Activated CD8-positive, alpha-beta memory T cell treated with anti-CD3 and anti-CD28 coated beads, Interleukin-2, amount 10 ng/mL, durations not matched to agents 7 days and 5 days (primary cell): ENCODE measurements around the gene PDE4D. TPM values are rescaled to one million over a fixed set of nuclear protein-coding genes. Genes with fewer than 3 reads are reported as not detected.
"Not testable (repeated sequence)": the region's sequence is repeated elsewhere in the genome, so short reads cannot be mapped to it uniquely, and the experiment has no call there.

Experiments used
- ATAC-seq: fragments of 150-1000 bp; cut with Tn5 transposase; one replicate; pipeline ENCODE4 v1.10.0; 2021; ENCODE audit warnings: moderate library complexity
- CTCF ChIA-PET: fragments of 350-600 bp; sonication (Branson Sonifier 250); formaldehyde crosslinking; loops from one replicate; lab custom pipeline; 2021; ENCODE audit warnings: antibody characterized with exemption; lab: Charles Lee
- DNase-seq: peaks from one replicate; pipeline ENCODE4 v3.0.0-alpha.2; 2020
- H3K27ac Mint-ChIP-seq: one replicate; pipeline ENCODE4 v1.8.0; 2021; ENCODE audit warnings: mild to moderate bottlenecking, mixed read lengths
- H3K27me3 Mint-ChIP-seq: one replicate; pipeline ENCODE4 v1.8.0; 2021; ENCODE audit warnings: mixed read lengths
- H3K36me3 Mint-ChIP-seq: one replicate; pipeline ENCODE4 v1.8.0; 2021; ENCODE audit warnings: mild to moderate bottlenecking, mixed read lengths
- H3K4me1 Mint-ChIP-seq: one replicate; pipeline ENCODE4 v1.8.0; 2021; ENCODE audit warnings: mixed read lengths
- H3K4me3 Mint-ChIP-seq: one replicate; pipeline ENCODE4 v1.8.0; 2021; ENCODE audit warnings: mild to moderate bottlenecking, moderate library complexity, mixed read lengths
- H3K9me3 Mint-ChIP-seq: one replicate; pipeline ENCODE4 v1.8.0; 2022; ENCODE audit warnings: low read depth, mixed read lengths
- total RNA-seq, 2 experiments: library from RNA; stranded (reverse); gene quantifications; one replicate each; pipeline ENCODE4 v1.2.3, GENCODE V29; 2021

The PDE4D gene
- total RNA-seq, 2 experiments from 2014 or later = 59.3 to 66.2 TPM

DNA sequence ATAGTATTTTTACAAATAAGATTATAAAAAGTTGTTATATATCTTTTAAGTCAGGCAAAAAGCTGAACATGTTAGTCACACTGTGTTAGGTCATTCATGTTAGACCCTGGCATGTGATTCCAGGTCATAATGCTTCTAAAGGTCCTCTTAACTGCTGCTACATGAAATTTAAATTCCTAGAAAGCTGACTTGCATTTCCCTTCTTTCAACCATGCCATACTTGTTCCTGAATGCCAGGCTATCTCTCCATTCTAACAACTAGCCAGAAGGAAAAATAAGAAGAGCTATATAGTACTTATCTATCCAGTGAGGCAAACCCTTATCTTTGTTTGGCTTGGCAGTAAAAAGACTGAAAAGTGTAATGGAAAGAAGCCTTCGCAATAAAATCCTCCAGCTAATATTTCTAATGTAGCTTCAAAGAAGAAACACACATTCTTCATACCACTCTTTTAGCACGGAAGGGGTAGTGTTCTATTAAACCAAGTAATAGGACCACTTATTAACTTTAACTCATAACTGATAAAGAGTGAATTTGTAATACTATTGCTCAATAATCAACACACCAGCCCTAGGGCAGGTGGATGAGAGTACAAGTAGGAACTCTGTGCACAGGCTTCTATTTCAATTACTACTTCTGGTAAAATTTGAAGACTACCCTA, 310.2 kb downstream of the PDE4D start:
- CTCF ChIA-PET = no interaction called here
- Mint-ChIP-seq H3K36me3 (no peaks in the 10 kb centered on the region), H3K4me1 (no peaks in the 10 kb centered on the region), H3K27me3 (peaks cover 19% of the 10 kb centered on the region), H3K4me3 (no peak overlapping the region), H3K9me3 (no peaks in the 10 kb centered on the region), H3K27ac (no peak overlapping the region)
- ATAC-seq (no peak), DNase-seq (no peak)

DNA sequence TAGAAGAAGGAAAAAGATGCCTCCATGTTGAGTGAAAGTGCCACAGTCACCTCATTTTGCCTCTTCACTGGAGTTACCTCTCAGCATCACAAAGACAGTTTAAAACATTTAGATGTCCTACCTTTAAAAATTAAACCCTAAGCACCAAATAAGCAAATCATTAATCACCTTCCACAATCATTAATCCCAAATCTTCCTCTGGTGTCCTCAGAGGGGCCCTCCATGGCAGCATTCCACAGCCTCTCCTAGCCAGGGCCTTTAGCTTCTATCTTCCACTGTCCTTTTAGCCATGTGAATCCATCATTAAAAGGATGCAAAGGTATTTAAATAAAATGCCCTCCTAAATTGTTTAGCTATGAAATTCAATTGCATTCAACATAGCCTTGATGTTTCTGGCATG, 310.8 kb downstream of the PDE4D start:
- no peak overlapping the region for H3K27ac Mint-ChIP-seq
- no peaks in the 10 kb centered on the region for H3K4me1 Mint-ChIP-seq

DNA sequence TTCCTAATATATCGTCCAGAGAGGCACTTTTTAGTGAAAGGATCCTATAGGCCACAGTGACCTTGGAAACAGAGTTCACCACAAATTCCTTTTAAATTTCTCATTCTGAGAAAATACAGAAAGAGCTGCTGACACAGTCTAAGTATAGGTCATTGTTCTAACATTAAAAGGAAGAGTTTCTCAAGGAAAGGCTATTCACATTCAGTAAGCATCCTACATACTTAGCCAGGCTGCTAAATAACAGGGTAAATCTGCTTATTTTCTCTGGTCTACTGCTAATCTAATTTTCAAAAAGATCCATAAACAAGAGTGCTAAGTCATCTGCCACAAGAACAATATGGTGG, 313.7 kb downstream of the PDE4D start:
- CTCF ChIA-PET = no interaction called here
- Mint-ChIP-seq H3K4me1 (no peaks in the 10 kb centered on the region), H3K9me3 (no peaks in the 10 kb centered on the region), H3K36me3 (no peaks in the 10 kb centered on the region), H3K27ac (no peak overlapping the region), H3K27me3 (peaks cover 8% of the 10 kb centered on the region), H3K4me3 (no peak overlapping the region)
- DNase-seq (no peak), ATAC-seq (no peak)

More for the DNA sequence above, 310.8 kb downstream of the PDE4D start:
- no peak for DNase-seq
- H3K27me3 Mint-ChIP-seq = peaks cover 19% of the 10 kb centered on the region
- H3K9me3 Mint-ChIP-seq = no peaks in the 10 kb centered on the region
- no peak for ATAC-seq
- CTCF ChIA-PET = no interaction called here
- H3K4me3 Mint-ChIP-seq = no peak overlapping the region
- H3K36me3 Mint-ChIP-seq = no peaks in the 10 kb centered on the region

DNA sequence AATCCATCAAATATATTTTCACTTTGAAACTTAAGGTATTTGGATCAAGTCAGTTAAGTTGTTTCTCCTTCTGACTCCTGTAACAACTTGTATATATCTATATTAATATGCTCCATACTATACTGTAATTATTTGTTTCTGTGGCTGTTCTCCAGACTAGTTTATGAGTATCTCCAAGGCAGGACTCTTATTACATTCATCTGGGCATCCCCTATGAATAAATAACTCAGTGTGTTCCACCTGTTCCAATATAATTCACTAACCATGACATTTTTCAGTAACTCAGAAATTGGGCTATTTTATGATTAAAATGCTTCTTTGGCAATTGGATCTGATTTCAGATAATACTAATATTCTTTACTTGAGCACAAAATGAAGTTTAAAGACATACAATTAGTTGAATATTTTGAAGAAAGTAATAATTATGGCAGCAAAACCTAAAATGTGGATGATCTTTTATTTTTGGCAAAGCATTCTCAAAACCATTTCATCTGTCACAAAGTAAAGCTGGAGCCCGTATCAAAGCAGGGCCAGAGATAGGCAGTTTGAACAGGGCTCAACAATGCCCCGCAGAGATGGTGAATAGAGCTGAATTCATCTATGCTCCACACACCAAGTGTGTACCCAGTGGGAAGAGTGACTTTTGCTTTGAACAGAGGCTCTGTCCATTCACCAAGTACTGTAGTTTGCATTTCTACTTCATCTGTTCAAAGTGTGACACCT, 314.3 kb downstream of the PDE4D start:
- H3K9me3 Mint-ChIP-seq = no peaks in the 10 kb centered on the region
- H3K4me1 Mint-ChIP-seq = no peaks in the 10 kb centered on the region
- CTCF ChIA-PET = no interaction called here
- DNase-seq (no peak), ATAC-seq (no peak)
- H3K36me3 Mint-ChIP-seq = no peaks in the 10 kb centered on the region
- H3K27me3 Mint-ChIP-seq = peaks cover 8% of the 10 kb centered on the region
- H3K27ac Mint-ChIP-seq = no peak overlapping the region
- H3K4me3 Mint-ChIP-seq = no peak overlapping the region

DNA sequence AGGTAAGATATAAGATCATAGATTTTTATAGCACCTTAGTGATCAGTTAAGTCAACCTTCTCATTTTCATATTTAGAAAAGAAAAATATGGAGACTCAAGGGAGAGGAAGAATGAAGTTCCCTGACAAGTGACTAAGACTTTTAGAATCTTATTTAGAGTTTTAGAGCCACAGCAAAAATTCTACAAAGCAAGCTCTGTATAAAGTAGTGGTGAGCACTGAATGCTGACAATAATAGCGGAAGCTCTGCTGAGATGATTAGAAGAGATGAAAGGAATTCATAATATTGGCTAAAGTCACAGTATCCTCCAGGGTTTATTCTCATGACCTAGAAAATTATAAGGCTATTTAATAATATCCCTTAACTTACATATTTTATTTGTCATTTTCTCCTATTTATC, 316.0 kb downstream of the PDE4D start:
- H3K27ac Mint-ChIP-seq = no peak overlapping the region
- H3K27me3 Mint-ChIP-seq = peaks cover 8% of the 10 kb centered on the region
- CTCF ChIA-PET = no interaction called here
- DNase-seq (no peak), ATAC-seq (no peak)
- no peak overlapping the region for H3K4me3 Mint-ChIP-seq
- H3K4me1 Mint-ChIP-seq = no peaks in the 10 kb centered on the region
- H3K36me3 Mint-ChIP-seq = no peaks in the 10 kb centered on the region
- H3K9me3 Mint-ChIP-seq = no peaks in the 10 kb centered on the region

DNA sequence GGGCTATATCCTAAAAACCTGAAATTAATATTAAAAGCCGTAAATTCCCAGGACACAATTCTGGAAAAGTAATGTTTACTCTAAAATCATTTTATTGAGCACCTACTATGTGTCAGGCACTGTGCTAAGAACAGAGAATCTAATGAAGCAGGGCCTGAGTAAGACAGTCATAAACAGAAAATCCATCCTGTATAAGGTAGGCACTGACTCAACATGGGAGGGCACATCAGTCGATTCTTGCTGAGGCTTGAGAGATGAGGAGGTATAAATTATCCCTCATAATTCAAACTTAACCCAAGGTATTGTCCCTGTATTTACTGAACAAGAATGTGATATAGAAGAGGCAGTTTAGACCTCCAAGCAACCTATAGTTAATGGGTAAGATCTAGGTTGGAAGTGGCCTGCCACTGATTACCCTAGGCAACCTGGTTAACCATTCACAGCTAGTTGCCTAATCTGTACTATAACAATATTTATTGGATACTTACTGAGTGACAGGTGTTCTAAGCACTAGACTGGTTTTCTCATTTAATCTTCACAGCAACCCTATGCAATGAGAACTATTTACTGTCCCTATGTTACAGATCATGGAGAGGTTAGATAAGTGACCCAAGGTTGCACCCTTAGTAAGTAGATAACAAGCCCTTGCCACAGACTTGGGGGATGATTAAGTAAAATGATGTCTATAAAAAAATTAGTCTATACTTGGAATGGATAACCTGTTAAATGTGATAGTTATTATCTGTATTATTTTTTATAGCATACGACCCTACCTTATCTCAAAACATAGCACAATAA, 317.7 kb downstream of the PDE4D start:
- DNase-seq (no peak), ATAC-seq (no peak)
- CTCF ChIA-PET = no interaction called here
- Mint-ChIP-seq H3K4me1 (no peaks in the 10 kb centered on the region), H3K9me3 (no peaks in the 10 kb centered on the region), H3K36me3 (no peaks in the 10 kb centered on the region), H3K27me3 (peaks cover 8% of the 10 kb centered on the region), H3K27ac (no peak overlapping the region), H3K4me3 (no peak overlapping the region)

DNA sequence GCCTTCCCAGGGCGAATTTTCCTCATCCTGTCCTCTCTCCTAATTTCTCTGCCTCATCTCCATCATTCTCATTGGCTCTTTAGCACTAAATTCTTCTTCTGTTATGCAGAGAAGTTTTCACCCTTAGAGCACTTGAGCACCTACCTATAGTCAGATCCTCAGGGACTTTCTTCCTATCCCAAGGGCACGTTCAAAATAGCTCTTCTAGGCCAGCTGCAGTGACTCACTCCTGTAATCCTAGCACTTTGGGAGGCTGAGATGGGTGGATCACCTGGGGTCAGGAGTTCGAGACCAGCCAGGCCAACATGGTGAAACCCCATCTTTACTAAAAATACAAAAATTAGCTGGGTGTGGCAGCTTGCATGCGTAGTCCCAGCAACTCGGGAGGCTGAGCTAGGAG, 320.0 kb downstream of the PDE4D start:
- H3K4me3 Mint-ChIP-seq, DNase-seq, CTCF ChIA-PET, H3K9me3 Mint-ChIP-seq, H3K4me1 Mint-ChIP-seq, H3K27me3 Mint-ChIP-seq, H3K27ac Mint-ChIP-seq, ATAC-seq, H3K36me3 Mint-ChIP-seq: not testable (repeated sequence)

DNA sequence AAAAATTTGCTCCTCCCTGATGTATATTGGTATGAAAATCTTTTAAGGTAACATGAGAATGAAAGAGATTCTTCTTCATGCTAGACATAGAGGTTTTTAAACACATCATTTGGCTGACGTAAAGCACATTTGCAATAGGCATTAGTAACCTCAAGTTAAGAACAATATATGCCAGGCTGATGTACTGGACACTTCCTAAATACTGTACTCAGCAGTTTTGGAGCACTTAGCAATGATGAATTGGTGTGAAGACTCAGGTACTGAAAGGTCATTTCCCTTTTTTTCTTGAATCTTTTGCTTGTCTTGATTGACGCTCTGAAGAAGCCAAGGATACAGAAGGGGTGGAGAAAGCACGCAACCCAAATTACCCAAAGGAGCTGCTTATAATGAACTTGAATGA, 322.5 kb downstream of the PDE4D start:
- DNase-seq (no peak), ATAC-seq (no peak)
- Mint-ChIP-seq H3K27me3 (no peaks in the 10 kb centered on the region), H3K4me1 (no peaks in the 10 kb centered on the region), H3K4me3 (no peak overlapping the region), H3K27ac (no peak overlapping the region), H3K9me3 (no peaks in the 10 kb centered on the region), H3K36me3 (no peaks in the 10 kb centered on the region)
- CTCF ChIA-PET = interaction anchor here (0.6 kb wide), 1 partner anchor 13 kb away, joined by 3 read pairs; no protein-coding TSS in a partner anchor

DNA sequence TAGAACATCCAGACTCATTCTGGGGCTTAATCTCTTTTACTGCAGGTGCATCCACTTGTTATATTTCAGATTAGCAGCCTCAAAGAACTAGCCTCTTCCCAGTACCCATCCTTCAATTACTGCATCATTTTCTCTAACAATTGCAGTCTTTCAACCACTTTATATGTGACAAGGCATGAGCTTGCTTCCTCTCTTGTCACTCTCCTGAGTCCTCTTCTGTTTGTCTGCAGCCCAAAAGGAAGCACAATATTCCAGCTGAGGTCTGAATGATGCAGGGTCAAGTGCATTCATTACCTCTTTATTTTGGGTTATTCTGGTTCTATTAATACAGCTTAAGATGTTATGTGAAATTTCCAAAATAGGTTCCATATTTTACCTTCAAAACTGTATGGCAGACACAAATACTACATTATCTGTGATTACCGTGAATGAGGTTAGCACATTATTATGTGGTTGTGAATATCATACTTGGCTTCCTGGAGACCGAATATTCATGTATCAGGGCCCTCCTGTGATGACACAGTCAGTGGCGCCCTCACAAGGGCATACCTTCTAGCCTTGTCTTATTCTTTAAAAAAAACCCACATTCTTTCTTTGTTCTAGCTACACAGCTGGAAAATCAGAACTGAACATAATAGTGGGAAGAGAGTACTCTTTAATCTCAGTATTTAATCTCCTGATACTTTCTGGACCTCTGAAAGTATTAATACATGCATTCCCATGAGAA, 323.8 kb downstream of the PDE4D start:
- H3K27me3 Mint-ChIP-seq = no peaks in the 10 kb centered on the region
- ATAC-seq (no peak), DNase-seq (no peak)
- H3K9me3 Mint-ChIP-seq = no peaks in the 10 kb centered on the region
- no peak overlapping the region for H3K4me3 Mint-ChIP-seq
- no peaks in the 10 kb centered on the region for H3K4me1 Mint-ChIP-seq
- H3K27ac Mint-ChIP-seq = no peak overlapping the region
- no peaks in the 10 kb centered on the region for H3K36me3 Mint-ChIP-seq
- CTCF ChIA-PET = no interaction called here

DNA sequence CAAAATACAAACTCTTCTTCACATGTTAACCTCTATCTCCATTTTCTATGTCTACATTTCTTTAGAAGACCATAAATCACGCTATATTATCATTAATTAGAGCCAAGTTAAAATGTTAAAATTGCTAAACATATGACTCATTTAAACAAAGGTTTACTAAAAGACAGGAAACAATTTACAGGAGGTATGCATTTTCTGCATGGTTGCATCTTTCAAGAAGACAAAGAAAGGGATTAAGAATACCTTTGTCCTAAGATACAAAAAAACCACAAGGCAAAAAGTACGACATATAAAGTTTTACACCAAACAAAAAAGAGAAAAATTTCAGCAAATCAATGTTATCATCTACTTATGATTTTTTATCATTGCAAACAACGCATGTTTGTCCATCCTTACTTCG, 324.4 kb downstream of the PDE4D start:
- H3K4me1 Mint-ChIP-seq = no peaks in the 10 kb centered on the region
- CTCF ChIA-PET = no interaction called here
- no peaks in the 10 kb centered on the region for H3K27me3 Mint-ChIP-seq
- H3K4me3 Mint-ChIP-seq = no peak overlapping the region
- no peaks in the 10 kb centered on the region for H3K36me3 Mint-ChIP-seq
- H3K9me3 Mint-ChIP-seq = no peaks in the 10 kb centered on the region
- no peak for ATAC-seq
- no peak for DNase-seq
- no peak overlapping the region for H3K27ac Mint-ChIP-seq

DNA sequence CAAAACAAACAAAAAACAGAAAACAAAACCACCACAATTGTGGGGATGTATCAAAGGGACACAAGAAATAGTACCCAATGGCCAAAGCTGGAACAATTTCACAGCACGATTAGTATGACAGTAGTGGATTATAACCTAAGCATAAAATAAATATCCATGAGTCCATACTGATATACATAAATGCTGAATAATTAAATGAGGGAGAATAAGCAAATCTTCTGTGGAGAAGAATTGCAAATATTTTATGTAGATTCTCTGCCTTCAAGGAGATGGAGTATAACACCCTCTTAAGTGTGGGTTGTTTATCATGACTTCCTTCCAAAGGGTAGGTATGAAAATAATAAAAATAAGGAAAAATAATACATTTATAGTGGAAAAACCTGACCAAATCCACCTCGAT, 325.4 kb downstream of the PDE4D start:
- no peak for DNase-seq
- Mint-ChIP-seq H3K4me1 (no peaks in the 10 kb centered on the region), H3K9me3 (no peaks in the 10 kb centered on the region), H3K36me3 (no peaks in the 10 kb centered on the region), H3K27ac (no peak overlapping the region), H3K4me3 (no peak overlapping the region), H3K27me3 (no peaks in the 10 kb centered on the region)
- ATAC-seq = no peak
- CTCF ChIA-PET = no interaction called here

DNA sequence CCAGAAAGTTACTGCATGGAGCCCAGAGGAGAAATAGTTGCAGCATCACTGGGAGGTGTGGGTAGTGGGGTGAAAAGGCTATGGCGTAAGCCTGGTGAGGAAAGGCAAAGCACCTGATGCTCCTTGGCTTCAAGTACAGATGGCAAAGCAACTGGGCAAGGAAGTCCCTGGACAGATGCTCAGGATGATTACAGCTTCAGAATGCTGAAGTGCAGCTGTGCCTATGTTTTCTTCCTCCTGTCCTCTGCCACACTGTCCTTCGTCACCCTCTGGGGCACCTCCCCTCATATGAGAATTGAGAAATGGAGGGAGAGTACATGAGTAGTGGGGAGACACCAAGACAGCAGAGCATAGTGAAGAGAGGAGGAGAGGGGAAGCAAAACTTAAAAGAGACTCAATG, 328.0 kb downstream of the PDE4D start:
- CTCF ChIA-PET = no interaction called here
- H3K27me3 Mint-ChIP-seq = no peaks in the 10 kb centered on the region
- ATAC-seq = no peak
- no peaks in the 10 kb centered on the region for H3K4me1 Mint-ChIP-seq
- no peaks in the 10 kb centered on the region for H3K9me3 Mint-ChIP-seq
- H3K36me3 Mint-ChIP-seq = no peaks in the 10 kb centered on the region
- DNase-seq = no peak
- no peak overlapping the region for H3K4me3 Mint-ChIP-seq
- no peak overlapping the region for H3K27ac Mint-ChIP-seq

DNA sequence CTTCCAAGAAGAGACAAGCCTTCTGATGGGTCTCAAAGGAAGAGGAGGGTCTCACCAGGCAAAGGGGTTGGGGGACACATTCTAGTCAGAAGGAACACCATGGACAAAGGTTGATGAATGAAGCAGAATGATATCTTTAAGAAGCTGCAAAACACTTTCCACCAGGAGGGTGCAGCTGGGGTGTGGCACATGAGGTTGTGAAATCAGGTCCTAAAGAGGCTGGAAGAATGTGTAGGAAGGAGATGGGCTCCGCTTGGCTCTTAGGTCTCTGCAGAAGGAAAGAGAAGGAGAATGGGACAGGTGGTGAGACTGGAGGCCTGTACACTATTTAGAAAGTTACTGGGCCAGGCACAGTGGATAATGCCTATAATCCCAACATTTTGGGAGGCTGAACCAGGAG, 328.6 kb downstream of the PDE4D start:
- no peaks in the 10 kb centered on the region for H3K4me1 Mint-ChIP-seq
- H3K27ac Mint-ChIP-seq = no peak overlapping the region
- no peak for DNase-seq
- H3K4me3 Mint-ChIP-seq = no peak overlapping the region
- CTCF ChIA-PET = no interaction called here
- no peaks in the 10 kb centered on the region for H3K9me3 Mint-ChIP-seq
- H3K27me3 Mint-ChIP-seq = no peaks in the 10 kb centered on the region
- ATAC-seq = no peak
- H3K36me3 Mint-ChIP-seq = no peaks in the 10 kb centered on the region
